Measurements from ENCODE around the gene XPR1. TPM values are rescaled to one million over a fixed set of nuclear protein-coding genes. Genes with fewer than 3 reads are reported as not detected.

Gene XPR1
- total RNA-seq, 1 donor from 2014 or later, result 35.2 TPM

- no peak overlapping the region for H3K4me2 ChIP-seq (ENCODE audit: low read length)
- TF ChIP-seq CTCF (IDR thresholded peaks at IDR 0.05; ENCODE audit: insufficient read depth, low read depth, low read length) (peak; percentile 67), EZH2 (IDR thresholded peaks at IDR 0.05; ENCODE audit: insufficient read depth, low read length) (no peak)
- no peaks in the 10 kb centered on the region for H3K36me3 ChIP-seq (ENCODE audit: insufficient read depth, low read length)
- no peaks in the 10 kb centered on the region for H3K9me3 ChIP-seq (ENCODE audit: insufficient read depth, low read depth, low read length)
- peaks cover 3% of the 10 kb centered on the region for H3K4me1 Mint-ChIP-seq (ENCODE audit: low read depth, unreplicated experiment)
- no peak overlapping the region for H3K4me3 Mint-ChIP-seq (ENCODE audit: unreplicated experiment)
- H3K27ac Mint-ChIP-seq (ENCODE audit: unreplicated experiment), result no peak overlapping the region
- H3K9ac ChIP-seq (ENCODE audit: low read length), result no peak overlapping the region
- no peaks in the 10 kb centered on the region for H3K79me2 ChIP-seq (ENCODE audit: insufficient read depth, low read length)
- no peaks in the 10 kb centered on the region for H3K27me3 Mint-ChIP-seq (ENCODE audit: low read depth, unreplicated experiment)
- H4K20me1 ChIP-seq (ENCODE audit: insufficient read depth, low read length), result no peaks in the 10 kb centered on the region
- no peaks in the 10 kb centered on the region for H3K4me1 ChIP-seq (ENCODE audit: insufficient read depth, low read length)
- DNase-seq (ENCODE audit: low read depth) (peak; percentile 36), FAIRE-seq (peak; percentile 85)
- no peak overlapping the region for H3K27ac ChIP-seq (ENCODE audit: low read depth, low read length)
- H3K36me3 Mint-ChIP-seq (ENCODE audit: low read depth, unreplicated experiment), result no peaks in the 10 kb centered on the region
- H3K9me3 Mint-ChIP-seq (ENCODE audit: unreplicated experiment), result no peaks in the 10 kb centered on the region
- no peaks in the 10 kb centered on the region for H3K27me3 ChIP-seq (ENCODE audit: insufficient read depth, low read length)
- H3K4me3 ChIP-seq (ENCODE audit: insufficient read depth, low read depth, low read length), result no peak overlapping the region
- H2AFZ ChIP-seq (ENCODE audit: low read depth, low read length), result no peak overlapping the region
Observed at GRCh38 chr1:180863158-180863775, 231.4 kb downstream of the XPR1 start.

GRCh38 chr1:180881806-180882509 is 250.1 kb downstream of the XPR1 start:
- Histone ChIP-seq H2AFZ (ENCODE audit: low read depth, low read length) (no peak overlapping the region), H3K27ac (ENCODE audit: low read depth, low read length) (no peak overlapping the region), H3K79me2 (ENCODE audit: insufficient read depth, low read length) (no peaks in the 10 kb centered on the region), H3K36me3 (ENCODE audit: insufficient read depth, low read length) (no peaks in the 10 kb centered on the region), H3K4me3 (ENCODE audit: insufficient read depth, low read depth, low read length) (no peak overlapping the region), H3K4me2 (ENCODE audit: low read length) (no peak overlapping the region), H3K9ac (ENCODE audit: low read length) (no peak overlapping the region), H4K20me1 (ENCODE audit: insufficient read depth, low read length) (peaks cover 4% of the 10 kb centered on the region), H3K9me3 (ENCODE audit: insufficient read depth, low read depth, low read length) (no peaks in the 10 kb centered on the region), H3K4me1 (ENCODE audit: insufficient read depth, low read length) (peaks cover 3% of the 10 kb centered on the region), H3K27me3 (ENCODE audit: insufficient read depth, low read length) (no peaks in the 10 kb centered on the region)
- Mint-ChIP-seq H3K27ac (ENCODE audit: unreplicated experiment) (no peak overlapping the region), H3K9me3 (ENCODE audit: unreplicated experiment) (no peaks in the 10 kb centered on the region), H3K27me3 (ENCODE audit: low read depth, unreplicated experiment) (no peaks in the 10 kb centered on the region), H3K4me3 (ENCODE audit: unreplicated experiment) (no peak overlapping the region), H3K36me3 (ENCODE audit: low read depth, unreplicated experiment) (no peaks in the 10 kb centered on the region), H3K4me1 (ENCODE audit: low read depth, unreplicated experiment) (peaks cover 5% of the 10 kb centered on the region)
- DNase-seq (ENCODE audit: low read depth) (peak; percentile 52), FAIRE-seq (peak; percentile 93)
- TF ChIP-seq CTCF (IDR thresholded peaks at IDR 0.05; ENCODE audit: insufficient read depth, low read depth, low read length), result peak; percentile 43
- no peak for TF ChIP-seq EZH2 (IDR thresholded peaks at IDR 0.05; ENCODE audit: insufficient read depth, low read length)
